ENCODE measurements around the gene CELA2B. TPM values are rescaled to one million over a fixed set of nuclear protein-coding genes. Genes with fewer than 3 reads are reported as not detected.

Gene CELA2B
- total RNA-seq, 1 experiment from 2014 or later: not detected

DNA sequence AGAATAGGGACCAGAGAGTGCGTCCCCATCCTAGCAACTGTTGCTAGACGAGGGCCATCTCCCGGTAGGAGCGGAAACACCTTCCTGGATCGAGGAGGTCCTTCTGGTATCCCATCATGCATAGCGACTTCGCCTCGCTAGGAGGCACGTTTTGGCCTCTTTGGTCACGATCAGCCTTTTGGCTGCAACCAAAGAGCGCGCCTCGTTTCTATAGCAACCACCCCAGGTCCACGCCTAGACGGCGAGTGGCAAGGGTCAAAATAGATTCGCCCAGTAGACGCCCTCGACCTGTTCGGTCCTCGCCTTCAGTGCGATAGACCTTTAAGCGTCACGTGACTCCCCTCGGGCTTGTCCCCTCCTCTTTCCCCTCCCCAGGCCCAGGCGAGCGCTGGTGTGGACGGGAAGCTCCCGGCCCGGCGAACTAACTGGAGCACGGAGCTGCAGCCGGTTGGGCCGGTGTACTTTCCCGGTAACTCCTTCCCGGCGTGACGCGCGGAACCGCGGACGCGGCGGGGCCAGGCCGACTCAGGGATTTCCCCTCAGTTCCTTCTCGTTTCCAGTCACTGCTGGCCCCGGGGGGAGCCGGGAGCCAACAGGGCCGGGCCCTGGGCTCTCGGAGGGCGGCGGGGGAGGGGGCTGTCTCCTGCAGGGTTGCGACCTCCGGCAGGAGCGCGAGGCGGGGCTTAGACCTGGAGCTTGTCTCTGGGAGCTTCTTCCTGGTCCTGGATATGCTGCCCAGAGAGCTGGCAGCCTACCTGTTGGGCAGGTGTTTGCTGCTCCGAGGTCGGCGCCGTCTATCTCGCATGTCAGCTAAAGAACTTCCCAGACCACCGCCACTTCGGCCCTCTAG is 50.8 kb downstream of the CELA2B start, which contains the start of gene DNAJC16:
Gene DNAJC16 (plus strand): TSS at position 359 of the 850 bp plus-strand sequence. CDS start 2,258 bp downstream, outside the sequence.
- intact Hi-C loops (cut with micrococcal nuclease; ENCODE audit: unreplicated experiment): loop anchor here (2.0 to 10.0 kb wide), 7 partner anchors 32 to 618 kb away; partner anchors contain the start of gene TMEM51
- peaks cover 25% of the 10 kb centered on the region for H3F3A ChIP-seq (ENCODE audit: insufficient read depth, low read depth)
- H3K79me2 ChIP-seq (ENCODE audit: low read depth): peaks cover 15% of the 10 kb centered on the region; the same call in 1 of the 2 replicates
- TF ChIP-seq, protein P1, sequence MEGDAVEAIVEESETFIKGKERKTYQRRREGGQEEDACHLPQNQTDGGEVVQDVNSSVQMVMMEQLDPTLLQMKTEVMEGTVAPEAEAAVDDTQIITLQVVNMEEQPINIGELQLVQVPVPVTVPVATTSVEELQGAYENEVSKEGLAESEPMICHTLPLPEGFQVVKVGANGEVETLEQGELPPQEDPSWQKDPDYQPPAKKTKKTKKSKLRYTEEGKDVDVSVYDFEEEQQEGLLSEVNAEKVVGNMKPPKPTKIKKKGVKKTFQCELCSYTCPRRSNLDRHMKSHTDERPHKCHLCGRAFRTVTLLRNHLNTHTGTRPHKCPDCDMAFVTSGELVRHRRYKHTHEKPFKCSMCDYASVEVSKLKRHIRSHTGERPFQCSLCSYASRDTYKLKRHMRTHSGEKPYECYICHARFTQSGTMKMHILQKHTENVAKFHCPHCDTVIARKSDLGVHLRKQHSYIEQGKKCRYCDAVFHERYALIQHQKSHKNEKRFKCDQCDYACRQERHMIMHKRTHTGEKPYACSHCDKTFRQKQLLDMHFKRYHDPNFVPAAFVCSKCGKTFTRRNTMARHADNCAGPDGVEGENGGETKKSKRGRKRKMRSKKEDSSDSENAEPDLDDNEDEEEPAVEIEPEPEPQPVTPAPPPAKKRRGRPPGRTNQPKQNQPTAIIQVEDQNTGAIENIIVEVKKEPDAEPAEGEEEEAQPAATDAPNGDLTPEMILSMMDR (conservative IDR thresholded peaks at IDR 0.05): no peak
- no peak for TF ChIP-seq EZH2 (IDR thresholded peaks at IDR 0.05; ENCODE audit: low read depth)
- CTCF ChIA-PET: no interaction called here
- peak within 1 kb of the TSS; percentile 81 for H3K4me3 ChIP-seq
- no peaks in the 10 kb centered on the region for H4K20me1 ChIP-seq (ENCODE audit: insufficient read depth)
- H3K9me3 ChIP-seq (ENCODE audit: insufficient read depth, low read depth): no peaks in the 10 kb centered on the region
- DNase-seq: peak; percentile 98 to 99
- H3K9me2 ChIP-seq (ENCODE audit: insufficient read depth): no peaks in the 10 kb centered on the region
- H3K27ac ChIP-seq: peak within 1 kb of the TSS; percentile 69
- POLR2A ChIA-PET (ENCODE audit: unreplicated experiment): interaction anchor here (0.6 to 1.3 kb wide), 11 partner anchors 31 to 1094 kb away, joined by 3 to 9 read pairs (median 3); partner anchors contain the start of gene TMEM51
- H3K4me1 ChIP-seq (replicated peaks; ENCODE audit: insufficient read depth): peaks cover 17% of the 10 kb centered on the region
- H3K36me3 ChIP-seq (ENCODE audit: low read depth): no peaks in the 10 kb centered on the region
- TSS peak; percentile 74 for BruUV-seq (replicated peaks)
- no peaks in the 10 kb centered on the region for H3K27me3 ChIP-seq (ENCODE audit: insufficient read depth, low read depth)
- peak within 1 kb of the TSS; percentile 82 for H2AFZ ChIP-seq
- peak within 1 kb of the TSS; percentile 93 for H3K4me2 ChIP-seq

DNA sequence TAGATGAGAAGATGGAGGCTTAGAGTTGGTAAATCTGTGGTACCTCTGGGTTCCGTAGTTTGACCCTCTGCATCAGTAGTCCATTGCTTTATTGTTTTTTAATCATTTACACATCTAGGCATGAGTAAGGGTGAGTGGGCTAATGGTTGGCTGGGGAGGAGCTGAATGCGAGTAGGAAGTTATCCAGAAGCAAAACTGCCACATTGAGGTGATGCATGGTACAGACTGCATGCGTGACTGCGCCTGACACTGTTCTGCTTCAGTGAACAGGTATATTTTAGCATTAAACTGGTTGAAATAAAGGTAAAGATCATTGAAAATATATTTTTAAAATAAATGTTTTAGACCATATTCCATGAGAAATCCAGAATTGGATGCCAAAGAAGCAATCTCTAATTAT is 55.1 kb downstream of the CELA2B start:
- Histone ChIP-seq H3K27me3 (ENCODE audit: insufficient read depth, low read depth) (no peaks in the 10 kb centered on the region), H3F3A (ENCODE audit: insufficient read depth, low read depth) (peaks cover 16% of the 10 kb centered on the region), H3K4me3 (no peak overlapping the region), H3K79me2 (ENCODE audit: low read depth) (peaks cover 15% of the 10 kb centered on the region; the same call in 1 of the 2 replicates), H3K9me2 (ENCODE audit: insufficient read depth) (no peaks in the 10 kb centered on the region), H3K4me2 (no peak overlapping the region), H4K20me1 (ENCODE audit: insufficient read depth) (no peaks in the 10 kb centered on the region), H3K9me3 (ENCODE audit: insufficient read depth, low read depth) (no peaks in the 10 kb centered on the region), H3K27ac (no peak overlapping the region), H3K4me1 (replicated peaks; ENCODE audit: insufficient read depth) (peaks cover 11% of the 10 kb centered on the region; the same call in 1 of the 2 replicates), H3K36me3 (ENCODE audit: low read depth) (no peaks in the 10 kb centered on the region), H2AFZ (no peak overlapping the region)
- POLR2A ChIA-PET (ENCODE audit: unreplicated experiment): no interaction called here
- no TSS peak for BruUV-seq (replicated peaks)
- intact Hi-C loops (cut with micrococcal nuclease; ENCODE audit: unreplicated experiment): no loop called here
- CTCF ChIA-PET: no interaction called here
- DNase-seq: no peak
- no peak for TF ChIP-seq EZH2 (IDR thresholded peaks at IDR 0.05; ENCODE audit: low read depth)
- TF ChIP-seq, protein P1 (conservative IDR thresholded peaks at IDR 0.05): no peak

- POLR2A ChIA-PET (ENCODE audit: unreplicated experiment): no interaction called here
- Histone ChIP-seq H3K36me3 (ENCODE audit: low read depth) (no peaks in the 10 kb centered on the region), H3K4me1 (replicated peaks; ENCODE audit: insufficient read depth) (peaks cover 11% of the 10 kb centered on the region; the same call in 1 of the 2 replicates), H3K27me3 (ENCODE audit: insufficient read depth, low read depth) (no peaks in the 10 kb centered on the region), H3F3A (ENCODE audit: insufficient read depth, low read depth) (peaks cover 13% of the 10 kb centered on the region; the same call in 1 of the 2 replicates), H3K79me2 (ENCODE audit: low read depth) (peaks cover 15% of the 10 kb centered on the region; the same call in 1 of the 2 replicates), H2AFZ (no peak overlapping the region), H3K4me3 (no peak overlapping the region), H4K20me1 (ENCODE audit: insufficient read depth) (no peaks in the 10 kb centered on the region), H3K4me2 (no peak overlapping the region), H3K9me2 (ENCODE audit: insufficient read depth) (no peaks in the 10 kb centered on the region), H3K27ac (no peak overlapping the region), H3K9me3 (ENCODE audit: insufficient read depth, low read depth) (no peaks in the 10 kb centered on the region)
- intact Hi-C loops (cut with micrococcal nuclease; ENCODE audit: unreplicated experiment): no loop called here
- no peak for TF ChIP-seq EZH2 (IDR thresholded peaks at IDR 0.05; ENCODE audit: low read depth)
- TF ChIP-seq, protein P1 (conservative IDR thresholded peaks at IDR 0.05): no peak
- no TSS peak for BruUV-seq (replicated peaks)
- CTCF ChIA-PET: no interaction called here
- DNase-seq: no peak
These were observed 55.8 kb downstream of the CELA2B start for GRCh38 chr1:15531682-15532081.

All from PC-9 (cell line).